Renal cortical epithelial cell (primary cell): ENCODE measurements around the gene DROSHA. TPM values are rescaled to one million over a fixed set of nuclear protein-coding genes. Genes with fewer than 3 reads are reported as not detected.

Source experiments
- DNase-seq: peaks from one replicate; pipeline ENCODE4 v3.0.0-alpha.2; 2011; ENCODE audit warnings: low read depth
- total RNA-seq: library from RNA; depleted of rRNA; stranded (reverse); fragments of >200 nt; gene quantifications from 2 replicates; pipeline ENCODE4 v1.2.3, GENCODE V29; 2014

Gene DROSHA
- total RNA-seq, 1 donor from 2014 or later: 105 TPM

- DNase-seq: no peak
Observed at GRCh38 chr5:31523041-31523440, 8.9 kb downstream of the DROSHA start.

- DNase-seq: no peak
Observed at GRCh38 chr5:31516802-31517201, 15.1 kb downstream of the DROSHA start.

GRCh38 chr5:31511305-31511704 lies 20.6 kb downstream of the DROSHA start:
- no peak for DNase-seq

- DNase-seq: no peak
Observed at GRCh38 chr5:31504529-31504928, 27.4 kb downstream of the DROSHA start.

- DNase-seq: no peak
Observed at GRCh38 chr5:31502506-31502905, 29.4 kb downstream of the DROSHA start.

GRCh38 chr5:31500256-31500655 lies 31.6 kb downstream of the DROSHA start:
- no peak for DNase-seq

GRCh38 chr5:31496891-31497290 lies 35.0 kb downstream of the DROSHA start:
- no peak for DNase-seq

- no peak for DNase-seq
Observed at GRCh38 chr5:31496301-31496700, 35.6 kb downstream of the DROSHA start.

- DNase-seq: no peak
Observed at GRCh38 chr5:31495336-31495735, 36.6 kb downstream of the DROSHA start.

GRCh38 chr5:31492869-31493268 lies 39.0 kb downstream of the DROSHA start:
- DNase-seq: peak; percentile 7

GRCh38 chr5:31487506-31487905 lies 44.4 kb downstream of the DROSHA start:
- no peak for DNase-seq

- DNase-seq: no peak
Observed at GRCh38 chr5:31486441-31486840, 45.5 kb downstream of the DROSHA start.

- no peak for DNase-seq
Observed at GRCh38 chr5:31485376-31486207, 46.3 kb downstream of the DROSHA start.

GRCh38 chr5:31481531-31482165 lies 50.2 kb downstream of the DROSHA start:
- no peak for DNase-seq

- no peak for DNase-seq
Observed at GRCh38 chr5:31479706-31480105, 52.2 kb downstream of the DROSHA start.

GRCh38 chr5:31478901-31479300 lies 53.0 kb downstream of the DROSHA start:
- no peak for DNase-seq

GRCh38 chr5:31477971-31478370 lies 53.9 kb downstream of the DROSHA start:
- DNase-seq: no peak

- DNase-seq: no peak
Observed at GRCh38 chr5:31477516-31477915, 54.4 kb downstream of the DROSHA start.

GRCh38 chr5:31476738-31477141 lies 55.2 kb downstream of the DROSHA start:
- no peak for DNase-seq

GRCh38 chr5:31471916-31472315 lies 60.0 kb downstream of the DROSHA start:
- no peak for DNase-seq

- no peak for DNase-seq
Observed at GRCh38 chr5:31471040-31471439, 60.9 kb downstream of the DROSHA start.

GRCh38 chr5:31470608-31471007 lies 61.3 kb downstream of the DROSHA start:
- DNase-seq: peak; percentile 32

GRCh38 chr5:31469886-31470285 lies 62.0 kb downstream of the DROSHA start:
- no peak for DNase-seq
